Uterus (tissue), 2 donors: ENCODE data around the gene OR52K1.

Experiments
- CTCF ChIP-seq, 4 experiments: fragments of 200-600 bp in 2 of 4; fragments of 450-650 bp in 2 of 4; sonication (generic) in 2 of 4; IDR thresholded peaks; one replicate each; pipeline ENCODE4 v1.5.1; 2016 to 2019; ENCODE audit warnings: antibody characterized with exemption in 4 of 4, mild to moderate bottlenecking in 2 of 4, moderate library complexity in 1 of 4
- POLR2A ChIP-seq, 2 donors: fragments of 450-650 bp; IDR thresholded peaks; one replicate each; pipeline ENCODE4 v1.6.1; 2016; ENCODE audit warnings: antibody characterized with exemption in 2 of 2, mild to moderate bottlenecking in 1 of 2, moderate library complexity in 1 of 2

- TF ChIP-seq CTCF (IDR thresholded peaks at IDR 0.05) (no peak), POLR2A (IDR thresholded peaks at IDR 0.05) (no peak)
Measured at GRCh38 chr11:4467811-4468606, 14.4 kb upstream of the OR52K1 start.
